NOMO-1 (cell line): ENCODE results near the gene OMP.

Source experiments
- DNase-seq, 2 experiments: peaks; one replicate each; lab custom pipeline; 2025; ENCODE audit not compliant: unreplicated experiment in 2 of 2; lab: John Stamatoyannopoulos, UW

The OMP gene

DNA sequence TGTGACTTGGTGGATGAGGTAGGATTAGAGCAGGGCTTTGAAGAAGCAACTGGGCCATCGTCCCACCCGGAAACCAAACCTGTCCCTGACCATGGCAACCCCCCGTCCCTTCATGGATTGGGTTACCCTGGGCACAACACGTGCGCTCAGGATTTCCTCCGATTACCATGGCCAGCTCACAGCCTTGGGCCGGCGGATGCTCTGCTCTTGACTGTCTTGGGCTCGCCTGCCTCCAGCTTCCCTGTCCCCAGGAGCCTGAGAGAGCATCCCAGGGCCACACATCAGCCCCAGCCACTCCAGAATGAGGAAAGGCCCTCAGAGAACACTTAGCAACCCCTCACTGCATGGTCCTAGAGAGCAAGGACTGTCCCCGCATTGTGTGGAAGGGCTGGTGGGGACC is 48.2 kb downstream of the OMP start:
- no peak for DNase-seq

DNA sequence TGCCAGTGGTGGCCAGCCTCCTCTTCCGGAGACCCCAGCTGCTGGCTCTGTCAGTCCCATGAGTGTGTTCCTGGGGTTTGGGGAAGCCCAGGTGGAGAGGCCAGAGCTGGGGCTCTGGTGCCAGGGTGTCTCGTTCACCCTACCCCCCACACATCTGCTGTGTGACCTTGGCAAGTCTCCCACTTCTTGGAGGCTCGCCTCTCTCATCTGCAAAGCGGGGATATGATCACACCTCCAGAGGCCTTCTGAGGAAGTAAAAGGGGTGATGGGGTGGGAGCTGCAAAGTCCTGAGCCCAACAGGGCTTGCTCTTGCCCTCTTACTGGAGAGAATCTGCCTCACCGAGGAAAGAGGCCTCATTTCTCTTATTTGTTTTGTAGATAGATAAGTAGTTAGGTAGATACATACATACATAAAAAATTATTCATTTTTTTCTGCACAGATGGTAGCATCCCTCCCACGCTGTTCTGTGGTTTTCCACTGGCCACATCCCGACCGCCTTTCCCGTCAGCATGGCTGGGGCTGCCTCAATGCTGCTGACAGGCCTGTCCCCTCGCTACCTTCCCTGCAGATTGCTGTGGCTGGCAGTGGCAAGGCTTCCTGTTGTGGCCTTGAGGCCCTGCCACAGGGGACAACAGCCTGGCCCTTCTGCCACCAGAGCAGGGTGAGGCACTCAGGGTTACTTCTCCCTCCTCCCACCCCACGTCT is 49.3 kb downstream of the OMP start:
- DNase-seq: no peak

GRCh38 chr11:77152846-77153245 is 50.2 kb downstream of the OMP start:
- no peak for DNase-seq
